ENCODE results near the gene ITFG1. TPM values are rescaled to one million over a fixed set of nuclear protein-coding genes. Genes with fewer than 3 reads are reported as not detected.
"Not testable (repeated sequence)": the region's sequence is repeated elsewhere in the genome, so short reads cannot be mapped to it uniquely, and the experiment has no call there.

Gene ITFG1
- total RNA-seq, 1 donor from 2014 or later: 49.2 TPM

- no peak for TF ChIP-seq CTCF (IDR thresholded peaks at IDR 0.05; ENCODE audit: unreplicated experiment)
- peaks cover 25% of the 10 kb centered on the region for H3K36me3 Mint-ChIP-seq
- H3K27me3 Mint-ChIP-seq (ENCODE audit: low read depth): no peaks in the 10 kb centered on the region
- H3K4me1 Mint-ChIP-seq: peaks cover 5% of the 10 kb centered on the region
- no peak overlapping the region for H3K27ac Mint-ChIP-seq
- H3K9me3 Mint-ChIP-seq: peaks cover 4% of the 10 kb centered on the region
- no peak overlapping the region for H3K4me3 Mint-ChIP-seq
- DNase-seq (ENCODE audit: low spot score in 2 of 2, unreplicated experiment in 2 of 2): no peak
These were observed 247.0 kb downstream of the ITFG1 start for GRCh38 chr16:47213761-47214440.

DNA sequence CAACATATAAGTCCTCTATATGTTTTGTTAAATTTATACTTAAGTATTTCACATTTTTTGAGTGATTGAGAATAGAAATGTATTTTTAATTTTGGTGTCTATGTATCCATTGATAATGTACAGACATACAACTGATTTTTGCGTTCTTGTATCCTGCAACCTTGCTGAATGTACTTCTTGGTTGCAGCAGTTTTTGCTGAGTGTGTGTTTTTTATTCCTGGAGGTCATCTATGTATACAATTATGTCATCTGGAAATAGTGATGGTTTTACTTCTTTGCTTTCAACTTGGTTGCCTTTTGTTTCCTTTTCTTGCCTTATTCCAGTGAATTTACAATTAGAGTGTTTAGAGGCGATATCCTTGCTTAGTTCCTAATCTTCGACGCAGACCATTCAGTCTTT lies 249.6 kb downstream of the ITFG1 start:
- peaks cover 10% of the 10 kb centered on the region for H3K36me3 Mint-ChIP-seq
- no peak overlapping the region for H3K4me3 Mint-ChIP-seq

GRCh38 chr16:47204736-47205504 lies 255.9 kb downstream of the ITFG1 start:
- no peak overlapping the region for H3K27ac Mint-ChIP-seq
- H3K4me3 Mint-ChIP-seq: no peak overlapping the region
- no peaks in the 10 kb centered on the region for H3K4me1 Mint-ChIP-seq
- no peaks in the 10 kb centered on the region for H3K9me3 Mint-ChIP-seq
- no peak for TF ChIP-seq CTCF (IDR thresholded peaks at IDR 0.05; ENCODE audit: unreplicated experiment)
- no peak for DNase-seq (ENCODE audit: low spot score in 2 of 2, unreplicated experiment in 2 of 2)
- no peaks in the 10 kb centered on the region for H3K27me3 Mint-ChIP-seq (ENCODE audit: low read depth)
- no peaks in the 10 kb centered on the region for H3K36me3 Mint-ChIP-seq

More for the DNA sequence above, 249.6 kb downstream of the ITFG1 start:
- Mint-ChIP-seq H3K27ac (peak overlapping the region; percentile 22), H3K4me1 (peaks cover 5% of the 10 kb centered on the region), H3K27me3 (ENCODE audit: low read depth) (no peaks in the 10 kb centered on the region), H3K9me3 (no peaks in the 10 kb centered on the region)
- DNase-seq (ENCODE audit: low spot score in 2 of 2, unreplicated experiment in 2 of 2): no peak
- no peak for TF ChIP-seq CTCF (IDR thresholded peaks at IDR 0.05; ENCODE audit: unreplicated experiment)

- DNase-seq (ENCODE audit: low spot score in 2 of 2, unreplicated experiment in 2 of 2); H3K4me3 Mint-ChIP-seq; H3K4me1 Mint-ChIP-seq; H3K27ac Mint-ChIP-seq; H3K9me3 Mint-ChIP-seq; H3K36me3 Mint-ChIP-seq; H3K27me3 Mint-ChIP-seq (ENCODE audit: low read depth): not testable (repeated sequence)
These were observed 257.4 kb downstream of the ITFG1 start for GRCh38 chr16:47203433-47203832.

DNA sequence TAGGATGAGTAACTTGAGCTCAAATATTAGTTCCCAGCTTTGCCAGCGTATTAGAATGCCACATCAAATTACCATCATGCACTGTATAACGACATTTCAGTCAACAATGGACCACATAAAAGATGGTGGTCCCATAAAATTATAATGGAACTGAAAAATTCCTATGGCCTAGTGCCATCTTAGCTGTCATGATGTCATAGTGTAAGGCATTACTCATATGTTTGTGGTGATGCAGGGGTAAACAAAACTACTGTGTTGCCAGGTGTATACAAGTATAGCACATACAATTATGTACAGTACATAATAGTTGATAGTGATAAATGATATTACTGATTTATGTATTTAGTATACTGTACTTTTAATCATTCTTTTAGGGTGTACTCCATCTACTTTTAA lies 262.7 kb downstream of the ITFG1 start:
- H3K4me1 Mint-ChIP-seq: no peaks in the 10 kb centered on the region
- H3K36me3 Mint-ChIP-seq: peaks cover 2% of the 10 kb centered on the region
- DNase-seq (ENCODE audit: low spot score in 2 of 2, unreplicated experiment in 2 of 2): no peak
- TF ChIP-seq CTCF (IDR thresholded peaks at IDR 0.05; ENCODE audit: unreplicated experiment): no peak
- H3K27ac Mint-ChIP-seq: no peak overlapping the region
- H3K4me3 Mint-ChIP-seq: no peak overlapping the region
- no peaks in the 10 kb centered on the region for H3K27me3 Mint-ChIP-seq (ENCODE audit: low read depth)
- no peaks in the 10 kb centered on the region for H3K9me3 Mint-ChIP-seq

DNA sequence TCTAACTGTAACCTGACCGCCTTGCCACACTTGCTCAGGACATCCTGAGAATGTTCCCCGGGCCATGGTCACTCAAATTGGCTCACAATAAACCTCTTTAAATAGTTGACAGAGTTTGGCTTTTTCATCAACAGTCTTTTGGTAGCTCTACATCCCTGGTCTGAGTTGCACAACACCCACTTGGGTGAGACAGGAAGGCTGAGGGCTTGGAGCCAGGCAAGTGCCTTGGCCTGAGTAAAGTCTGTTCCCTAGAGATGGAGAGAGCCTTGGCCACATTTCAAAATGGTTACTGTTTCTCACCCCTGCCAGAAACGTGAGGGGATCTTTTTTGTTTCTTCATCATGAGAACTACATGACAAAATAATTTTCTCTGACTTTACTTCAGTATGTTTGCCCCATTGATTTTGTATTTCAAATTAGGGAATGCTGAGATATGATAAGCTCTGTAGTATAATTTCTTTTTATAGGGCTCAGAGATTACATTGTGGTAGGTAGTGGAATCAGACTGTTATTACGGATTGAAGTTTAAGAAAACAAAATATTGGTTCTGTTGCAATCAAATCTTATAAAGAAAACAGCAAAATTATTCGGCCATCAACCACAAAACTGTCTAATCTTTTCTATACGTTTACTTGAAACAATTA lies 263.2 kb downstream of the ITFG1 start:
- no peaks in the 10 kb centered on the region for H3K27me3 Mint-ChIP-seq (ENCODE audit: low read depth)
- H3K4me1 Mint-ChIP-seq: no peaks in the 10 kb centered on the region
- H3K9me3 Mint-ChIP-seq: no peaks in the 10 kb centered on the region
- H3K4me3 Mint-ChIP-seq: no peak overlapping the region
- no peak overlapping the region for H3K27ac Mint-ChIP-seq
- DNase-seq (ENCODE audit: low spot score in 2 of 2, unreplicated experiment in 2 of 2): no peak
- no peak for TF ChIP-seq CTCF (IDR thresholded peaks at IDR 0.05; ENCODE audit: unreplicated experiment)
- H3K36me3 Mint-ChIP-seq: peaks cover 5% of the 10 kb centered on the region
